ENCODE measurements around the gene ZNF234.
"Not testable (repeated sequence)": the region's sequence is repeated elsewhere in the genome, so short reads cannot be mapped to it uniquely, and the experiment has no call there.

The ZNF234 gene

DNA sequence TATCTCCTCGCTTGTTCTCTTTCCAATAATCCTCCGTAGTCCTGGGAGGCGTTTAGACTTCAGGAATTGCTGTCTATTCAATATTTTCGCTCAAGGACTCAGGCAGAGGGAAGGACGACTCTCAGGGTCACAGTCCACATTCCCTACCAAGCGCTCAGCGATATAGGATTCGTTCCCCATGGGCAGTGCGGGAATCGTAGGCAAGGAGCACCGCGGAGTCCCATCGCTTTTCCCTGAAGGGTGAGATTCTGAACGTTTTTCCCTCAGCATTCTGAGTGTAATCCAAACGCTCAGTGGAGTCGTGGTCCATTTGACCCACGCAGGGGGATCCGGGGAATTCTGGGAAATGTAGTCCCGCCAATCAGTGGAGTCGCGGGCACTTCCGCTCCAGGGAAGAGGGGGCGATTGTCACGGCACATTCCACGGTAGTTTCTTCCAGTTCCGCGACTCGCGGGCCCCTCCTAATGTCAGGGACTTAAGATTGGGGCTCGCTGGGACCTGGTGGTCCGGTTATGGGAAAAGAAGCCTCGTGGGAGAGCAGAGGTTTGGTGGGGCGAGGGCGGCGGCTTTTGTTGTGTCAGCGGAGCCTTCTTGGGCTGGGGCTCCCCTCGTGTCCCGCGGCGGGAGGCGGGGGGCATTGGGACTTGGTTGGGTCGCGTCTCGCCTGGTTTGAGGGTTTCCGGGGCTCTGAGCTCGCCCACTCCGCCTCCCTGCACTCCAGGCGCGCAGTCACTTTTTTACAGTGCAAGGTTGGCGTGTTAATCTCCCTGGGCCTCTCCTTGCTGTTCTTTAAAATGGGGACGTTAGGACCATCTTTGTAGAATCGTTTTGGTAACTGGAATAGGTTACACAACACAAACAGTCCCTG, at the start of gene ZNF234:
Gene ZNF234 (plus strand): TSS at position 364 of the 868 bp plus-strand sequence. CDS start 3,079 bp downstream, outside the sequence.
- DNase-seq: peak; percentile 92

DNA sequence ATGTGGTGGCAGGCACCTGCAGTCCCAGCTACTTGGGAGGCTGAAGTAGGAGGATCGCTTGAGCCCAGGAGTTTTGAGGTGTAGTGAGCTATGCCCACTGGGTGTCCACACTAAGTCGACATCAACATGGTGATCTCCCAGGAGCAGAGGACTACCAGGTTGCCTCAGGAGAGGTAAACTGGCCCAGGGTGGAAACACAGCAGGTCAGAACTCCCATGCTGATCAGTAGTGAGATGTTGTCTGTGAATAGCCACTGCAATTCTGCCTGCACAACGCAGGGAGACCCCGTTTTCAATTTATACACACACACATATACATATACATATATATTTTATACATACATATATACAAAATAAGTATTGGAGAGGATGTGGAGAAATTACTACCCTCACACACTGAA, 49.2 kb upstream of the ZNF234 start:
- DNase-seq: no peak

DNA sequence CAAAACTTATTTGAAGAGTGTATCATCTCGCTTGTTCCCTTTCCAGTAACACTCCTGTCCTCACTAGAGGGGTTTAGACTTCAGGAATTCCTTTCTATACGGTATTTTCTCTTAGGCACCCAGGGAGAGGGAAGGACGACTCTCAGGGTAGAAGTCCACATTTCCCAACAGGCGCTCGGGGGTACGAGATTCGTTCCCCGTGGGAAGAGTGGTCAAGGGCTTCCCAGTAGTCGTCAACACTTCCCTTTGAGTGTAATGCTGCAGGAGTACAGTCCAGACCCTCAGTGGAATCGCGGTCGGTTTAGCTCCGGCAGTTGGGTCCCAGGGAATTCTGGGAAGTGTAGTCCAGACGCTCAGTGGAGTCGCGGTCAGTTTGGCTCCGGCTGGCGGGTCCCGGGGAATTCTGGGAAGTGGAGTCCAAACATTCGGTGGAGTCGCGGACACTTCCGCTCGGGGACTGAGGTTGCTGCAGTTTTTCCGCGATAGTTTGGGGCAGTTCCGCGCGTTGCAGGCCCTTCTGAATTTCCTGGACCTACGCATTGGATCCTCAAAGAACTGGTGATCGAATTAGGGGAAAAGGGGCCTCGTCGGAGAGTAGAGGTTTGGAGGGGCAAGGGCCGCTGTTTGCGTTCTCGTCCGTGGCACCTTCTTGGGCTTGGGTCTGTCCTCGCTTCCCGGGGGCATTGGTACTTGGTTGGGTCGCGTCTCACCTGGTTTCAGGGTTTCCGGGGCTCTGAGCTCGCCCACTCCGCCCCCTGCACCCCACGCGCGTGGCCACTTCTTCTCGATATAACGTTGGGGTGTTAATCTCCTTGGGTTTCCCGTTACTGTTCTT, 47.2 kb upstream of the ZNF234 start, which contains the start of gene ZNF224:
Gene ZNF224 (plus strand): TSS at position 431 of the 835 bp plus-strand sequence. CDS start 3,513 bp downstream, outside the sequence.
- peak; percentile 94 for DNase-seq

DNA sequence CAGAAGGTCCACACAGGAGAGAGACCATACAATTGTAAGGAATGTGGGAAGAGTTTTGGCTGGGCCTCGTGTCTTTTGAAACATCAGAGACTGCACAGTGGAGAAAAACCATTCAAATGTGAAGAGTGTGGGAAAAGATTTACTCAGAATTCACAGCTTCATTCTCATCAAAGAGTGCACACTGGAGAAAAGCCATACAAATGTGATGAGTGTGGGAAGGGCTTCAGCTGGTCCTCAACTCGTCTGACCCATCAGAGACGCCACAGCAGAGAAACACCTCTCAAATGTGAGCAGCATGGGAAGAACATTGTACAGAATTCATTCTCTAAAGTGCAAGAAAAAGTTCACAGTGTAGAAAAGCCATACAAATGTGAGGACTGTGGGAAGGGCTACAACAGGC, 33.6 kb upstream of the ZNF234 start:
- no peak for DNase-seq

DNA sequence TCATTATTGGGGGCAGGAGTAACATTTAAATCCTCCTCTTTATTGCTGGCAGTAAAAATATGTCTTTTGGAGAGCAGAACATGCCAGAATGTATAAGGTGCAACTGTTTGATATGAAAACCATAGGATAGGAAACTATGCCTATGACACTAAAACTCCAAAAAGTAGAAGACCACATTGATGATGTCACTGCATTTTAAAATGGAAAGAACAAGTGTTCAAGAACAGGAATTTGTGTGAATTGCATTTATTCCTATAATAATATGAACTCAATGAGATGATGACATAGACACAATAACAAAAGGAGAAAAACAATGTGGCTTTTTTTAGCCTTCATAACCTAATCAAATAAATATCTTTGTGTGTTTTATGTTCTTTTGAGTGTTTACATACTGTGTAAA, 31.9 kb upstream of the ZNF234 start:
- no peak for DNase-seq

DNA sequence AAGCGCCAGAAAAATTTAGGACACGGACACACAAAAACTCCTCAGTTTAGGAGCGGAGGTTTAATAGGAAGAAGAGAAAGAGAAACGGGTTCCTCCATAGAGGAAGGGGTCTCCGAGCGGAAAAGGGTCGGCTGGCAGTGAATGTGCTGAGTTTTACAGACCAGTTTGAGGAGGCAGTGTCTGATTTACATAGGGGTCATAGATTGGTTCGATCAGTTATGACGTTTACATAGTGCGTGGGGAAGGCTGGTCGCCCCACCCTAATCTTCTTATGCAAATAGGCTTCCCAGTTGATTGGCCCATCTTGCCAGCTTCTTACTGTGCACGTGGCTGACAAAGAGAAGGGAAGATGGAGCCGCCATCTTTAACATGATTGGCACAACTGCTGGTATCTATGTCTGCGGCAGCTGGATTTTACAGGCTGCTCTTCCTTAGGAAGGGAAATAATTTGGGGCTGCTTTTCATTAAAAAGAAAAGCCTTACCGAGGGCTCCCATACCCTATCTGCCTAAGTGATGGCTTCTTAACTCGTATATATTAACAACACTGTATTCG, 29.4 kb upstream of the ZNF234 start:
- DNase-seq: peak; percentile 47

DNA sequence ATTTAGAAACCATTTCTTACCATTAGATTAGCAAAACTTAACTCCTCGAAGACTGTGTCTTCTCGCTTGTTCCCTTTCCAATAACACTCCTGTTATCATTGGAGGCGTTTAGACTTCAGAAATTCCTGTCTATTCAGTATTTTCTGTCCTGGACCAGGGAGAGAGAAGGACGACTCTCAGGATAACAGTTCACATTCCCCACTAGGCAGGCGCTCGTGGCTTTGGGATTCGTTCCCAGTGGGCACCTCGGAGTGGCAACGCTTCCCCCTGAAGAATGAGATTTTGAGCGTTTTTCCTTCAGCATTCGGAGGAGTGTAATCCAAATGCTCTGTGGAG, 28.6 kb upstream of the ZNF234 start:
- DNase-seq: no peak

DNA sequence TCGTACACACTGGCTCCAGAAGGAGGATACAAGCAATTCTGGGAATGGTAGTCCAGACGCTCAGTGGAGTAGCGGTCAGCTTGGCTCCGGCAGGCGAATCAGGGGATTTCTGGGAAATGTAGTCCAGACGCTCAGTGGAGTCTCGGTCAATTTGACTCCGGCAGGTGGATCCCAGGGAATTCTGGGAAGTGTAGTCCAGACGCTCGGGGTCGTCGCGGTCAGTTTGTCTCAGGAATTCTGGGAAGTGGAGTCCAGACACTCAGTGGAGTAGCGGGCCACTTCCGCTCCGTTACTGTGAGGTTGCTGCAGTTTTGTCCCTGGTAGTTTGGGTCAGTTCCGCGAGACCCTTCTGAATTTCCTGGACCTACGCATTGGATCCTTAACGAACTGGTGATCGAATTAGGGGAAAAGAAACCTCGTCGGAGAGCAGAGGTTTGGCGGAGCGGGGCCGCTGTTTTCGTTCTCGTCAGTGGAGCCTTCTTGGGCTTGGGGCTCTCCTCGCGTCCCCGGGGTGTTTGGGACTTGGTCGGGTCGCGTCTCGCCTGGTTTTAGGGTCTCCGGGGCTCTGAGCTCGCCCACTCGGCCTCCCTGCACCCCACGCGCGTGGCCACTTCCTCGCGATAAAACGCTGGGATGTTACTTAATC, 28.1 kb upstream of the ZNF234 start, which contains the start of gene ZNF225:
Gene ZNF225 (plus strand): TSS at position 262 of the 646 bp plus-strand sequence. CDS start 2,429 bp downstream, outside the sequence.
- peak; percentile 94 for DNase-seq

DNA sequence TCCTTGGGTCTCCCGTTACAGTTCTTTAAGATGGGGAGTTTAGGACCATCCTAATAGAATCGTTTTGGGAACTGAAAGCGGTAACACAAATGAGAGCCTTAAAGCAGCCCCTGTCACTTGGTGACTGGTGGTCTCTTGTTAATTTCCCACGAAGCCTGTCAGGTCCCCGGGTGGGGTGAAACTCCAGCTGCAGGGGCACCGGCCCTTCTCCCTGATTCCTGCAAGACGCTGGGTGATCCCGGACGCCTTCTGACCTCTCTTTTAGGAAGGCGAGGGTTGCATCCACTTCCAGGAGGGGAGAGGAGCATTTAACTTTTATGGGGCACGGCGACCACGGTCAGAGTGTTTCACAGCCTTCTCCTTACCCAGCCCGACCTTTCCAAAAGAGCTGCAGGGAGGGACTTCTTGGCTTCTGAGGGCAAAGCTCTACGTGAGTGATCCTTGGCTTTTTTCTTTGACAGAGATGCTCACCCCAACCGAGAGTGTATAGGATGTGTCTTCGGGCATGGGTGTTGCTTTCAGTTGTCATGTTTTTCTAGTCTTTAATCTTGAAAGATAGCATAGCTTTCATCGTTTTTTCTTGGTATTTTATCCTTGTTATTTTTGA, 27.5 kb upstream of the ZNF234 start:
- no peak for DNase-seq

DNA sequence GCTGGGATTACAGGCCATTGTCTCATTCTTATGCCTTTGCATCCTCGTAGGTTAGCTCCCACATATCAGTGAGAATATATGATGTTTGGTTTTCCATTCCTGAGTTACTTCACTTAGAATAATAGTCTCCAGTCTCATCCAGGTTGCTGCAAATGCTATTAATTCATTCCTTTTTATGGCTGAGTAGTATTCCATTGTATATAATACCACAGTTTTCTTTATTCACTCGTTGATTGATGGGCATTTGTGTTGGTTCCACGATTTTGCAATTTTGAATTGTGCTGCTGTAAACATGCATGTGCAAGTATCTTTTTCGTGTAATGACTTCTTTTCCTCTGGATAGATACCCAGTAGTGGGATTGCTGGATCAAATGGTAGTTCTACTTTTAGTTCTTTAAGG, 20.2 kb upstream of the ZNF234 start:
- DNase-seq: not testable (repeated sequence)

DNA sequence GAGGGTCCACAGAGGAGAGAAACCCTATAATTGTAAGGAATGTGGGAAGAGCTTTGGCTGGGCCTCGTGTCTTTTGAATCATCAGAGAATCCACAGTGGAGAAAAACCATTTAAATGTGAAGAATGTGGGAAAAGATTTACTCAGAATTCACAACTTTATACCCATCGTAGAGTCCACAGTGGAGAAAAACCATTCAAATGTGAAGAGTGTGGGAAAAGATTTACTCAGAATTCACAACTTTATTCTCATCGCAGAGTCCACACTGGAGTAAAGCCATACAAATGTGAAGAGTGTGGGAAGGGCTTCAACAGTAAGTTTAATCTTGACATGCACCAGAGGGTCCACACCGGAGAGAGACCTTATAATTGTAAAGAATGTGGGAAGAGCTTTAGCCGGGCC, 9.4 kb upstream of the ZNF234 start:
- no peak for DNase-seq

DNA sequence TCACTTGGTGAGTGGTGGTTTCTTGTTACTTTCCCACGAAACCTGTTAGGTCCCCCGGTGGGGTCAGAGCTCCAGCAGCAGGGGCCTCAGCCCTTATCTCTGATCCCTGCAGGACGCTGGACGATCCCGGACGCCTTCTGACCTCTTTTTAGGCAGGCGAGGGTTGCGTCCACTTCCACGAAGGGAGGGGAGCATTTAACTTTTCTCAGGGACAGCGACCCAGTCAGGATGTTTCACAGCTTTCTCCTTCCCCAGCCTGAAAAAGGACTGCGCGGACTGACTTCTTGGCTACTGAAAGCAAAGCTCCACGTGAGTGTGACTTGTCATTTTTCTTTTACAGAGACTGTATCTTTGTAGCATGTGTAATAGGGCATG, 692 bp downstream of the ZNF234 start:
- DNase-seq: peak; percentile 50

DNA sequence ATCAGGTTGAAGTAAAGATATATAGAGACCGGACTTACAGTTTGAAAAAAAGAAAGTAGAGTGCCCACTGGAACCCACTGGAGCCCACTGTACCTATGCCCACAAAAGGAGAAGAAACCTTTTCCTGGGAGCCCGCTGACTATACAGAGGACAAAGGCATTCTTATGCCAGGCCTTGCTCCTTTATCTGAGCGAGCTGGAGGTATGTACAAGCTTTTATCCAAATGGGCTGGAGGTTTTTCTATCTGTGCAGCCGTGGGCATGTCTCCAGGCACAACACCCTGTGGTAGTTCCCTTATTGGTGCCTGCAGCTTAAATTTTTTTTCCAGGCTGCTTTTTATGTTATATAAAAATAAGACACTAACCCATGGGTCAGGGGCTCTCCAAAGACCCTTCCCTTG, 8.4 kb downstream of the ZNF234 start:
- no peak for DNase-seq

DNA sequence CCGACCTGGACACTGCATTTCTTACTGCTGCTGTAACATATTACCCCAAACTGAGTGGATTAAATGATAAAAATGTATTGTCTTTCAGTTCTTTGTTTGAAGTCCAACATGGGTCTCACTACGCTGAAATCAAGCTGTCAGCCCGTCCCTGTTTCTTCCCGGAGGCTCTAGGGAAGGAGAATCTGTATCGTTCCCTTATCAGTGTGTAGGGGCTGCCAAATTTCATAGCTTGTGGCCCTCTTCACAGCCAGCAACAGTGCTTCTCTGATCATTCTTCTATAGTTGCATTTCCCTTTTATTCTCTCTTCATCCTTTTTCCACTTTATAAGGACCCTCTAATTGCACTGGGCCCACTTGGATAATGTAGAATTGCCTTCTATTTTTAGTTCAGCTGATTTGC, 10.1 kb downstream of the ZNF234 start:
- DNase-seq: no peak

DNA sequence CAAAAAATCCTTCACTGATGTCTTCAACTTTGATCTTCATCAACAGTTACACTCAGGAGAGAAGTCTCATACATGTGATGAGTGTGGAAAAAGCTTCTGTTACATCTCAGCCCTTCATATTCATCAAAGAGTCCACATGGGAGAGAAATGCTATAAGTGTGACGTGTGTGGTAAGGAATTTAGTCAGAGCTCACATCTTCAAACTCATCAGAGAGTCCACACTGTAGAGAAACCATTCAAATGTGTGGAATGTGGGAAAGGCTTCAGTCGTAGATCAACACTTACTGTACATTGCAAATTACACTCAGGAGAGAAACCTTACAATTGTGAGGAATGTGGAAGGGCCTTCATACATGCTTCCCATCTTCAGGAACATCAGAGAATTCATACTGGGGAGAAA, 15.1 kb downstream of the ZNF234 start:
- DNase-seq: no peak

DNA sequence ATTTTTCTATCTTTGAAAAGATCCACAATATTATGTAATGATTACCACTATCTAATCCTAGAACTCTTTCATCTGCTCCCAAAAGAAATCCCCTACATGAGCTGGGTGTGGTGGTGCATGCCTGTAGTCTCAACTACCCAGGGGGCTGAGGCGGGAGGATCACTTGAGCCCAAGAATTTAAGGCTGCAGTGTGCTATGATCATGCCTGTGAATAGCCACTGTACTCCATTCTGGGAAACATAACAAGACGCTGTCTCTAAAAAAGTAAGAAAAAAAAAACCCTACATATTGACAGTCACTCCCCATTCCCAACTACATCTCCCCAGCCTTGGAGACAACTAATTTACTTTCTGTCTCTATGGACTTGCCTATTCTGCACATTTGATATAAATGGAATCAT, 22.4 kb downstream of the ZNF234 start:
- no peak for DNase-seq

DNA sequence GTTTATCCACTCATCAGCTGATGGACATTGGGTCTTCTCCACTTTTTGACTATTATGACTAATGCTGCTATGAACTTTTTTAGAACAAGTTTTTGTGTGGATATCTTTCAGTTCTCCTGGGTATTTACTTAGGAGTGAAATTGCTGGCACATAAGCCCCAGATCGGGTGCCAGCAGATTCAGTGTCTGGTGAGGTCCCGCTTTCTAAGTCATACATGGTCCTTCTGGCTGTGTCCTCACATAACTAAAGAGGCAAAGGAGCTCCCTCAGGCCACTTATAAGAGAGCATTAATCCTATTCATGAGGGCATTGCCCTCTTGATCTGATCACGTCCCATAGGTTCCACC, 22.9 kb downstream of the ZNF234 start:
- no peak for DNase-seq

DNA sequence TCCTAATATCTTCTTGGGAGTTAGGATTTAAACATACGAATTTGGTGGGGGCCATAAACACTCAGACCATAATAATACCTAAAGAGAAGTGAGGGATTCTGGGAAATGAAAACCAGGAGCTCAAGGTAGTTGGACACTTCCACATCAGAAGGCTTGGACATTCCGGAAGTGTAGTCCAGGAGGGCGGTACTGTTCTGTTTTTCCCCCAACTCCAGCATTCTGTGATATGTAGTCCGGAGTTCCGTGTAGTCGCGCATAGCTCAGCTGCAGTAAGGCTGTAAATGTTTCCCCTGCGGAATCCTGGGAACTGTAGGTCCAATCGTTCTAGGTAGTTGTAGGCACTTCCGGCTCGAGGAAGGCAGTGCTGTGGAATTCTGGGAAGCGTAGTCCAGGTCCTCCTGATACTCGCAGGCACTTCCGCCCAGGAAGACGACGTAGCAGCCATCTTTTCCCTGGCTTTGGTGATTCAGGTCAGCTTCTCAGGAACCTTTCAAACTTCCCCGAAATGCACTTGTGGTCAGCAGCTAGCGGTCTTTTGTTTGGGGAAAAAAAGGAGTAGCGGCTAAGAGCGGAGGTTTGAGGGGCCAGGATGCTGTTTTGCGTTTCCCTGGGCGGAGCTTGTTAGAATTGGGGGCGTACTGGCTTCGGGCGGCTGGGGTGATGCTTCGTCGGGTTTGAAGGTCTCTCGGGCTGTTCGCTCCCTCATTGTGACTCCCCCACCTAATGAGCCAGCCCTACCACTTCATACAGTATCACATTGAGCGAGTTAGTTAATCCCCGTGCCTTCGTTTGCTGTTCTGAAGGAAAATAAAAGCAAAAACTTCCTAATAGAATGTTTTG, 23.5 kb downstream of the ZNF234 start, which contains the start of gene ZNF226:
Gene ZNF226 (plus strand): TSS at position 428 of the 840 bp plus-strand sequence. CDS start 4,981 bp downstream, outside the sequence.
- DNase-seq: peak; percentile 88

DNA sequence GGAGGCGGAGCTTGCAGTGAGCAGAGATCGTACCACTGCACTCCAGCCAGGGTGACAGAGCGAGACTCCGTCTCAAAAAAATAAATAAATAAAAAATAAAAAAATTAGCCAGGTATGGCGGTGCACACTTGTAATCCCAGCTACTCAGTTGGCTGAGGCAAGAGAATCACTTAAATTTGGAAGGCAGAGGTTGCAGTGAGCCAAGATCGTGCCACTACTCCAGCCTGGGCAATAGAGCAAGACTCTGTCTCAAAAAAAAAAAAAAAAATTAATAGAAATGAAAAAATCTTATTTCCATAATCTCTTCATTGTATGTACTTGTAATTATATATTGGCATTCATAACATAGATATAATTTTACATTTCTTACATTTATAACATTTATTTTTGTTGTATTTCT, 29.3 kb downstream of the ZNF234 start:
- not testable (repeated sequence) for DNase-seq

DNA sequence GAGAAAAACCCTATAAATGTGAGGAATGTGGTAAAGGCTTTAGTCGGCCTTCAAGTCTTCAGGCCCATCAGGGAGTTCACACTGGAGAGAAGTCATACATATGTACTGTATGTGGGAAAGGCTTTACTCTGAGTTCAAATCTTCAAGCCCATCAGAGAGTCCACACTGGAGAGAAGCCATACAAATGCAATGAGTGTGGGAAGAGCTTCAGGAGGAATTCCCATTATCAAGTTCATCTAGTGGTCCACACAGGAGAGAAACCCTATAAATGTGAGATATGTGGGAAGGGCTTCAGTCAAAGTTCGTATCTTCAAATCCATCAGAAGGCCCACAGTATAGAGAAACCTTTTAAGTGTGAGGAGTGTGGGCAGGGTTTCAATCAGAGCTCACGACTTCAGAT, 35.2 kb downstream of the ZNF234 start:
- DNase-seq: no peak

DNA sequence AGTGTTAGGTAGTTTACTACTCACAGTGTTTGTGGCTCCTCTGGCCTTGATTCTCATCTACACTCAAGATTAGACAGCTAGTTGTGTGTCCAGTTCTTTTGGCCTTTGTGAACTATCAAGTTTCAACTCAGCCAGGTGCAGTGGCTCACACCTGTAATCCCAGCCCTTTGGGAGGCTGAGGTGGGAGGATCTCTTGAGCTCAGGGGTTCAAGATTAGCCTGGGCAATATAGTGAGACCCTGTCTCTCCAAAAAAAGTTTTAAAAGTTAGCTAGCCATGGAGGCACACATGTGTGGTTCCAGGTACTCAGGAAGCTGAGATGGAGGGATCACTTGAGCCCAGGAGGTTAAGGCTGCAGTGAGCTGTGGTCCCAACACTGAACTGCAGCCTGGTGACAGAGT, 39.6 kb downstream of the ZNF234 start:
- DNase-seq: no peak

DNA sequence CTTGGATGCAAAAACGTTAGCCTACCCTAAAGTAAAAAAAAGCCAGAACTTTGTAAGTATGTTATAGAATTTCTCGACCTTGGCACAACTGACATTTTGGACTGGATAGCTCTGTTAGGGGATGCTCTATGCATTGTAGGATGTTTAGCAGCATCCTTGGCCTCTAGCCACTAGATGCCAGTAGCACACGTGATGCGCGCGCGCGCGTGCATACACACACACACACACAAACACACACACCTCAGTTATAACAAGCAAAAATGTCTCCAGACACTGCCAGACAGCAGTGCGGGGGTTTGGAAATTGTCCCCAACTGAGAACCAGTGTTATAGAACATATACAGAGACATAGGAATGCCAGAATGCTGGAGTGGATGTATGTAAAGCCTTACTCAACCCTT, 40.8 kb downstream of the ZNF234 start:
- no peak for DNase-seq

Measured in right forelimb (tissue), 1 donor.